Activated B cell treated with CpG ODN at 0.5 μM for 24 hours (primary cell): ENCODE results near the gene AGGF1. TPM values are rescaled to one million over a fixed set of nuclear protein-coding genes. Genes with fewer than 3 reads are reported as not detected.
"Not testable (repeated sequence)": the region's sequence is repeated elsewhere in the genome, so short reads cannot be mapped to it uniquely, and the experiment has no call there.

Experiments used
- ATAC-seq: fragments of 200-7000 bp; cut with Tn5 transposase; one replicate; pipeline ENCODE4 v1.10.0; 2021; ENCODE audit warnings: low read depth, mild to moderate bottlenecking, moderate library complexity
- CTCF ChIA-PET: fragments of 350-600 bp; sonication (Branson Sonifier 250); formaldehyde crosslinking; loops from one replicate; lab custom pipeline; 2021; ENCODE audit warnings: antibody characterized with exemption; lab: Charles Lee
- POLR2A ChIA-PET: fragments of 350-600 bp; sonication (Branson Sonifier 250); formaldehyde crosslinking; loops from one replicate; lab custom pipeline; 2021; ENCODE audit warnings: antibody characterized with exemption; lab: Charles Lee
- DNase-seq: peaks from one replicate; pipeline ENCODE4 v3.0.0; 2022
- H3K27ac Mint-ChIP-seq: one replicate; pipeline ENCODE4 v1.8.0; 2020; ENCODE audit warnings: mixed read lengths
- H3K27me3 Mint-ChIP-seq: one replicate; pipeline ENCODE4 v1.8.0; 2021; ENCODE audit warnings: mixed read lengths
- H3K36me3 Mint-ChIP-seq: one replicate; pipeline ENCODE4 v1.8.0; 2021; ENCODE audit warnings: low read depth, mixed read lengths
- H3K4me1 Mint-ChIP-seq: one replicate; pipeline ENCODE4 v1.8.0; 2021; ENCODE audit warnings: mixed read lengths
- H3K4me3 Mint-ChIP-seq: one replicate; pipeline ENCODE4 v1.8.0; 2020; ENCODE audit warnings: mild to moderate bottlenecking, mixed read lengths
- H3K9me3 Mint-ChIP-seq: one replicate; pipeline ENCODE4 v1.8.0; 2020; ENCODE audit warnings: mixed read lengths
- intact Hi-C: fragments of 100-400 bp; cut with micrococcal nuclease; formaldehyde crosslinking; loops from one replicate; pipeline ENCODE4 v1.15.1; 2024
- total RNA-seq: library from RNA; stranded (reverse); gene quantifications from 2 replicates; pipeline ENCODE4 v1.2.3, GENCODE V29; 2022
- TF ChIP-seq, protein P1 (sequence below): fragments of 200-600 bp; IDR thresholded peaks from one replicate; pipeline ENCODE4 v1.8.0; 2022; ENCODE audit warnings: antibody characterized with exemption, mild to moderate bottlenecking

The AGGF1 gene
- total RNA-seq, 1 donor from 2014 or later, result 26.5 TPM

DNA sequence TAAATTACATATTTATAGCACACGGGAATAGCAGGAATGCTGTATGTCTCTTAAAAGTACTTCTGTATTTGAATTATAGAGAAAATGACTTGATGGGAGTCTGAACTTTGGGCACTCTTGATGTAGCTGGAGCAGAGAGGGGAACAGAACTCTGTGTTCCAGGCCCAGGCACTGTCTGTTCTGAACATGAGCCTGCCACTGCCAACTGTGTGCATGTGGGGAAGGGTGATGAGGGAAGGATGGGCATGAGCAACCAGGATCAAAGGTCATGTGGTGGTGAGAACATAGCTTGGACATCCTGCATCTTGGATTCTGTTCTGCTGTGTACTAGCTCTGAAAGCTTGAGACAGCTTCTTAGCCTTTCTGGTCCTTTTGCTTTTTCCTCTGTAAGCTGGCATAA lies 73.3 kb downstream of the AGGF1 start:
- Mint-ChIP-seq H3K36me3 (no peaks in the 10 kb centered on the region), H3K4me3 (no peak overlapping the region), H3K27ac (no peak overlapping the region), H3K4me1 (no peaks in the 10 kb centered on the region), H3K9me3 (peaks cover 5% of the 10 kb centered on the region), H3K27me3 (no peaks in the 10 kb centered on the region)
- DNase-seq (no peak), ATAC-seq (no peak)
- POLR2A ChIA-PET, result no interaction called here
- TF ChIP-seq, protein P1, sequence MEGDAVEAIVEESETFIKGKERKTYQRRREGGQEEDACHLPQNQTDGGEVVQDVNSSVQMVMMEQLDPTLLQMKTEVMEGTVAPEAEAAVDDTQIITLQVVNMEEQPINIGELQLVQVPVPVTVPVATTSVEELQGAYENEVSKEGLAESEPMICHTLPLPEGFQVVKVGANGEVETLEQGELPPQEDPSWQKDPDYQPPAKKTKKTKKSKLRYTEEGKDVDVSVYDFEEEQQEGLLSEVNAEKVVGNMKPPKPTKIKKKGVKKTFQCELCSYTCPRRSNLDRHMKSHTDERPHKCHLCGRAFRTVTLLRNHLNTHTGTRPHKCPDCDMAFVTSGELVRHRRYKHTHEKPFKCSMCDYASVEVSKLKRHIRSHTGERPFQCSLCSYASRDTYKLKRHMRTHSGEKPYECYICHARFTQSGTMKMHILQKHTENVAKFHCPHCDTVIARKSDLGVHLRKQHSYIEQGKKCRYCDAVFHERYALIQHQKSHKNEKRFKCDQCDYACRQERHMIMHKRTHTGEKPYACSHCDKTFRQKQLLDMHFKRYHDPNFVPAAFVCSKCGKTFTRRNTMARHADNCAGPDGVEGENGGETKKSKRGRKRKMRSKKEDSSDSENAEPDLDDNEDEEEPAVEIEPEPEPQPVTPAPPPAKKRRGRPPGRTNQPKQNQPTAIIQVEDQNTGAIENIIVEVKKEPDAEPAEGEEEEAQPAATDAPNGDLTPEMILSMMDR, result no peak
- CTCF ChIA-PET, result no interaction called here
- intact Hi-C loops, result no loop called here

DNA sequence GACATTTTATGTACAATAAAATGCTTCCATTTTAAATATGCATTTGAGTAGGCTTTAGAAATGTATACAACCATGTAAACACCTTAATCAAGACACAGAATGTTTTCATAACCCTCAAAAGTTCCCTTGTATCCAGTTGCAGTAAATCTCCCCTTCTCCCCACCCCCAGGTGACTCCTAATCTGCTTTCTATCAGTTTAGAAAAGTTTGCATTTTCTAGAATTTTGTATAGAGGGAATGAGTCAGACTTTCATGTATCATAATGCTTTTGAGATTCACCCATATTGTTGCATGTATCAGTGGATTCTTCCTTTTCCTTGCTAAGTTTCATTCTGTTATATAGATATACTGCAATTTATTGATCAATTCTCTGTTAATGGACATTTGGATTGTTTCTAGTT lies 74.6 kb downstream of the AGGF1 start:
- Mint-ChIP-seq H3K27me3 (no peaks in the 10 kb centered on the region), H3K36me3 (no peaks in the 10 kb centered on the region), H3K9me3 (peaks cover 5% of the 10 kb centered on the region), H3K4me1 (no peaks in the 10 kb centered on the region), H3K27ac (no peak overlapping the region), H3K4me3 (no peak overlapping the region)
- intact Hi-C loops, result no loop called here
- no peak for DNase-seq
- TF ChIP-seq, protein P1, result no peak
- ATAC-seq, result no peak
- ChIA-PET POLR2A (no interaction called here), CTCF (no interaction called here)

DNA sequence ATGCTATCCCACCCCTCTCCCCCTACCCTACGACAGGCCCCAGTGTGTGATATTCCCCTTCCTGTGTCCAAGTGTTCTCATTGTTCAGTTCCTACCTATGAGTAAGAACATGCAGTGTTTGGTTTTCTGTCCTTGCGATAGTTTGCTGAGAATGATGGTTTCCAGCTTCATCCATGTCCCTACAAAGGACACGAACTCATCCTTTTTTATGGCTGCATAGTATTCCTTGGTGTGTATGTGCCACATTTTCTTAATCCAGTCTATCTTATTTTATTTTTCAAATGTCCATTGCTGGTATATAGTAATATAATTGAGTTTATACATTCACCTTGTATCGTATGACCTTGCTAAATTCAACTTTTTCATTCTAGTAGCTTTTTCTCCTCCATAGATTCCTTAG lies 76.8 kb downstream of the AGGF1 start:
- H3K27ac Mint-ChIP-seq, intact Hi-C loops, POLR2A ChIA-PET, CTCF ChIA-PET, H3K27me3 Mint-ChIP-seq, DNase-seq, ATAC-seq, H3K4me1 Mint-ChIP-seq, H3K9me3 Mint-ChIP-seq, H3K4me3 Mint-ChIP-seq, H3K36me3 Mint-ChIP-seq: not testable (repeated sequence)

Other genes starting within 250 kb of the AGGF1 start
- 0.07 and 0.22 TPM in 2 replicates for gene F2RL1, start 211.4 kb upstream of the AGGF1 start, total RNA-seq
- 0.61 TPM in 1 of 2 replicates, not detected in the other for gene S100Z, start 180.4 kb upstream of the AGGF1 start, total RNA-seq
- 0.27 TPM in 1 of 2 replicates, not detected in the other for gene CRHBP, start 77.4 kb upstream of the AGGF1 start, total RNA-seq
- gene ZBED3, start 56.9 kb downstream of the AGGF1 start, total RNA-seq, result 3.2 and 3.5 TPM in 2 replicates
- gene PDE8B, start 180.3 kb downstream of the AGGF1 start, total RNA-seq, result not detected in 2 replicates